Ishikawa (cell line): ENCODE data around the gene SPATA45.

Source experiments
- CEBPB ChIP-seq: IDR thresholded peaks from 2 replicates; pipeline ENCODE4 v1.6.1; 2012
- CREB1 ChIP-seq: IDR thresholded peaks from 2 replicates; pipeline ENCODE4 v1.6.1; 2012; ENCODE audit warnings: low read depth
- EGR1 ChIP-seq: IDR thresholded peaks from 2 replicates; pipeline ENCODE4 v1.6.1; 2012
- EP300 ChIP-seq: IDR thresholded peaks from 2 replicates; pipeline ENCODE4 v1.6.1; 2012; ENCODE audit warnings: borderline replicate concordance
- FOXM1 ChIP-seq: IDR thresholded peaks from 2 replicates; pipeline ENCODE4 v1.6.1; 2012; ENCODE audit warnings: low read depth, borderline replicate concordance
- MAX ChIP-seq: IDR thresholded peaks from 2 replicates; pipeline ENCODE4 v1.6.1; 2012
- NFIC ChIP-seq: IDR thresholded peaks from 2 replicates; pipeline ENCODE4 v1.6.1; 2012
- RAD21 ChIP-seq: IDR thresholded peaks from 2 replicates; pipeline ENCODE4 v1.6.1; 2012; ENCODE audit warnings: low read depth
- REST ChIP-seq: IDR thresholded peaks from 2 replicates; pipeline ENCODE4 v1.6.1; 2012; ENCODE audit warnings: low read depth, mild to moderate bottlenecking
- TAF1 ChIP-seq: IDR thresholded peaks from 2 replicates; pipeline ENCODE4 v1.6.1; 2012; ENCODE audit warnings: low read depth, mild to moderate bottlenecking
- TCF12 ChIP-seq: IDR thresholded peaks from 2 replicates; pipeline ENCODE4 v1.6.1; 2012; ENCODE audit warnings: low read depth
- TEAD4 ChIP-seq: IDR thresholded peaks from 2 replicates; pipeline ENCODE4 v1.6.1; 2012
- USF1 ChIP-seq: IDR thresholded peaks from 2 replicates; pipeline ENCODE4 v1.6.1; 2012
- YY1 ChIP-seq: IDR thresholded peaks from 2 replicates; pipeline ENCODE4 v1.6.1; 2012; ENCODE audit warnings: low read depth
- ZBTB7A ChIP-seq: IDR thresholded peaks from 2 replicates; pipeline ENCODE4 v1.6.1; 2012; ENCODE audit warnings: low read depth

Gene SPATA45

GRCh38 chr1:212820969-212821368 is 26.5 kb downstream of the SPATA45 start:
- TF ChIP-seq ZBTB7A (no peak), USF1 (no peak), CREB1 (no peak), TEAD4 (no peak), YY1 (no peak), RAD21 (no peak), FOXM1 (no peak), CEBPB (no peak), MAX (no peak), NFIC (no peak)

GRCh38 chr1:212819726-212820125 is 27.7 kb downstream of the SPATA45 start:
- no peak for TF ChIP-seq RAD21
- TF ChIP-seq TCF12: no peak
- no peak for TF ChIP-seq EP300
- TF ChIP-seq ZBTB7A: no peak

- no peak for TF ChIP-seq EP300
- TF ChIP-seq TAF1: no peak
- TF ChIP-seq ZBTB7A: no peak
- no peak for TF ChIP-seq REST
- no peak for TF ChIP-seq YY1
- TF ChIP-seq CEBPB: no peak
- no peak for TF ChIP-seq TCF12
- TF ChIP-seq FOXM1: no peak
- TF ChIP-seq RAD21: no peak
- TF ChIP-seq NFIC: no peak
- no peak for TF ChIP-seq CREB1
- TF ChIP-seq MAX: no peak
- TF ChIP-seq USF1: no peak
- TF ChIP-seq EGR1: no peak
- TF ChIP-seq TEAD4: no peak
These were observed 30.7 kb downstream of the SPATA45 start for GRCh38 chr1:212816567-212817278.

GRCh38 chr1:212814537-212815334 is 32.7 kb downstream of the SPATA45 start:
- TF ChIP-seq RAD21: peak; percentile 22; the same call in 1 of the 2 replicates
- TF ChIP-seq MAX: no peak
- TF ChIP-seq CEBPB: no peak

- TF ChIP-seq USF1 (no peak), CREB1 (no peak)
These were observed 41.7 kb downstream of the SPATA45 start for GRCh38 chr1:212805767-212806166.

- no peak for TF ChIP-seq EGR1
- TF ChIP-seq CREB1: no peak
- no peak for TF ChIP-seq YY1
- no peak for TF ChIP-seq TEAD4
- TF ChIP-seq REST: no peak
These were observed 49.8 kb downstream of the SPATA45 start for GRCh38 chr1:212797681-212798080.
